ENCODE data around the gene TMEM254.

Gene TMEM254

GRCh38 chr10:80137031-80137862 is 58.8 kb downstream of the TMEM254 start:
- Histone ChIP-seq H2AFZ (ENCODE audit: low read depth) (no peak overlapping the region), H3K27ac (no peak overlapping the region), H3K79me2 (ENCODE audit: insufficient read depth, low read depth) (no peaks in the 10 kb centered on the region), H3K4me1 (ENCODE audit: low read depth, poor library complexity, severe bottlenecking) (no peaks in the 10 kb centered on the region), H3K27me3 (ENCODE audit: insufficient read depth, low read depth) (no peaks in the 10 kb centered on the region), H3K36me3 (ENCODE audit: insufficient read depth) (no peaks in the 10 kb centered on the region), H3K4me3 (IDR thresholded peaks at IDR 0.05; ENCODE audit: insufficient read depth, low read depth, low read length) (no peak overlapping the region), H4K20me1 (ENCODE audit: insufficient read depth) (no peaks in the 10 kb centered on the region), H3K9ac (no peak overlapping the region), H3K4me2 (no peak overlapping the region)
- no peak for TF ChIP-seq CTCF (conservative IDR thresholded peaks at IDR 0.05; ENCODE audit: low read depth, low read length)

GRCh38 chr10:80137920-80138319 is 59.5 kb downstream of the TMEM254 start:
- H3K36me3 ChIP-seq (ENCODE audit: insufficient read depth): no peaks in the 10 kb centered on the region
- no peaks in the 10 kb centered on the region for H3K4me1 ChIP-seq (ENCODE audit: low read depth, poor library complexity, severe bottlenecking)
- H2AFZ ChIP-seq (ENCODE audit: low read depth): no peak overlapping the region
- H3K9ac ChIP-seq: no peak overlapping the region
- H3K4me3 ChIP-seq (IDR thresholded peaks at IDR 0.05; ENCODE audit: insufficient read depth, low read depth, low read length): no peak overlapping the region
- no peak overlapping the region for H3K4me2 ChIP-seq
- TF ChIP-seq CTCF (conservative IDR thresholded peaks at IDR 0.05; ENCODE audit: low read depth, low read length): no peak
- H3K79me2 ChIP-seq (ENCODE audit: insufficient read depth, low read depth): no peaks in the 10 kb centered on the region
- H4K20me1 ChIP-seq (ENCODE audit: insufficient read depth): no peaks in the 10 kb centered on the region
- no peaks in the 10 kb centered on the region for H3K27me3 ChIP-seq (ENCODE audit: insufficient read depth, low read depth)
- no peak overlapping the region for H3K27ac ChIP-seq

DNA sequence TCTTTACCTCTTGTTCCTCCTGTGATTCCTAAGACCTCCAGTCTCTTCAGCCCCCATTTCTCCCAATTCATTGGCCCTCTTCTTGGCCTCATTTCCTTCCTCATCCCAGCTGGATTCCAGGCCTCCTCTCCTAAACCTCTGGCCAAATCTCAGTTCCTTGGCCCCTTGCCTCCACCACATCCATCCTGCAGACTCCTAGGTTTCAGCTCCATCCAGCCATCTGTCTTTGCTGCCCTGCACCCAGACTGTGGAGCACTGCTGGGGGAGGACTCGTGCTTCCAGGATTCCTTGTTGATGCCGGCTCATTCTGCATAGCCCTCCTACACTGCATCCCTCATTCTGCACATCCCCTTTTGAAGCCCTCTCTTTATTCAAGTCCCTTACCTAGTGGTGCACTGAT is 60.8 kb downstream of the TMEM254 start:
- Histone ChIP-seq H3K9ac (no peak overlapping the region), H3K4me2 (no peak overlapping the region), H3K27me3 (ENCODE audit: insufficient read depth, low read depth) (no peaks in the 10 kb centered on the region), H3K4me1 (ENCODE audit: low read depth, poor library complexity, severe bottlenecking) (no peaks in the 10 kb centered on the region), H3K4me3 (IDR thresholded peaks at IDR 0.05; ENCODE audit: insufficient read depth, low read depth, low read length) (no peak overlapping the region), H2AFZ (ENCODE audit: low read depth) (no peak overlapping the region), H3K79me2 (ENCODE audit: insufficient read depth, low read depth) (no peaks in the 10 kb centered on the region), H4K20me1 (ENCODE audit: insufficient read depth) (no peaks in the 10 kb centered on the region), H3K36me3 (ENCODE audit: insufficient read depth) (no peaks in the 10 kb centered on the region), H3K27ac (no peak overlapping the region)
- TF ChIP-seq CTCF (conservative IDR thresholded peaks at IDR 0.05; ENCODE audit: low read depth, low read length): no peak

GRCh38 chr10:80140251-80140650 is 61.8 kb downstream of the TMEM254 start:
- Histone ChIP-seq H3K4me3 (IDR thresholded peaks at IDR 0.05; ENCODE audit: insufficient read depth, low read depth, low read length) (no peak overlapping the region), H3K4me1 (ENCODE audit: low read depth, poor library complexity, severe bottlenecking) (peaks cover 7% of the 10 kb centered on the region), H3K27me3 (ENCODE audit: insufficient read depth, low read depth) (no peaks in the 10 kb centered on the region), H3K9ac (no peak overlapping the region), H3K4me2 (no peak overlapping the region), H4K20me1 (ENCODE audit: insufficient read depth) (no peaks in the 10 kb centered on the region), H3K36me3 (ENCODE audit: insufficient read depth) (no peaks in the 10 kb centered on the region), H3K27ac (no peak overlapping the region), H3K79me2 (ENCODE audit: insufficient read depth, low read depth) (no peaks in the 10 kb centered on the region), H2AFZ (ENCODE audit: low read depth) (no peak overlapping the region)
- TF ChIP-seq CTCF (conservative IDR thresholded peaks at IDR 0.05; ENCODE audit: low read depth, low read length): no peak
